Liver (tissue), 3 donors: ENCODE measurements around the gene TMED3.

Source experiments
- ATF3 ChIP-seq: IDR thresholded peaks from 2 replicates; pipeline ENCODE4 v1.6.1; 2016; ENCODE audit warnings: antibody characterized with exemption
- CTCF ChIP-seq: fragments of 150-350 bp; IDR thresholded peaks from 2 replicates; pipeline ENCODE4 v1.5.1; 2017; ENCODE audit warnings: improper control_type of control experiment, low read depth, low read length; ENCODE audit not compliant: missing input control
- EGR1 ChIP-seq, 2 donors: IDR thresholded peaks; 2 replicates each; pipeline ENCODE4 v1.6.1; 2016 to 2018; ENCODE audit warnings: antibody characterized with exemption in 2 of 2, low read depth in 2 of 2
- FOXA1 ChIP-seq: IDR thresholded peaks from 2 replicates; pipeline ENCODE4 v1.6.1; 2016; ENCODE audit warnings: antibody characterized with exemption
- GABPA ChIP-seq, 2 donors: IDR thresholded peaks in 1 of 2; conservative IDR thresholded peaks in 1 of 2; 2 replicates each; pipeline ENCODE4 v1.6.1; 2016; ENCODE audit warnings: antibody characterized with exemption in 2 of 2, mild to moderate bottlenecking in 1 of 2, moderate library complexity in 1 of 2
- RAD21 ChIP-seq, 2 donors: IDR thresholded peaks; 2 replicates each; pipeline ENCODE4 v1.6.1; 2016; ENCODE audit warnings: antibody characterized with exemption in 2 of 2, mild to moderate bottlenecking in 2 of 2
- RXRA ChIP-seq, 2 donors: IDR thresholded peaks; 2 replicates each; pipeline ENCODE4 v1.6.1; 2017 to 2018; ENCODE audit warnings: antibody characterized with exemption in 2 of 2, mild to moderate bottlenecking in 1 of 2
- TAF1 ChIP-seq: conservative IDR thresholded peaks from 2 replicates; pipeline ENCODE4 v1.6.1; 2016; ENCODE audit warnings: antibody characterized with exemption, mild to moderate bottlenecking
- YY1 ChIP-seq: IDR thresholded peaks from 2 replicates; pipeline ENCODE4 v1.6.1; 2016; ENCODE audit warnings: antibody characterized with exemption, mild to moderate bottlenecking
- TF ChIP-seq, protein P1 (sequence below): IDR thresholded peaks from 2 replicates; pipeline ENCODE4 v1.6.1; 2016; ENCODE audit warnings: antibody characterized with exemption
- TF ChIP-seq, protein P2 (sequence below): IDR thresholded peaks from 2 replicates; pipeline ENCODE4 v1.6.1; 2016; ENCODE audit warnings: antibody characterized with exemption, mild to moderate bottlenecking
- TF ChIP-seq, protein P3 (sequence below): IDR thresholded peaks from 2 replicates; pipeline ENCODE4 v1.6.1; 2016; ENCODE audit warnings: antibody characterized with exemption
- donor health status: healthy.
- donor health status: healthy.

DNA sequence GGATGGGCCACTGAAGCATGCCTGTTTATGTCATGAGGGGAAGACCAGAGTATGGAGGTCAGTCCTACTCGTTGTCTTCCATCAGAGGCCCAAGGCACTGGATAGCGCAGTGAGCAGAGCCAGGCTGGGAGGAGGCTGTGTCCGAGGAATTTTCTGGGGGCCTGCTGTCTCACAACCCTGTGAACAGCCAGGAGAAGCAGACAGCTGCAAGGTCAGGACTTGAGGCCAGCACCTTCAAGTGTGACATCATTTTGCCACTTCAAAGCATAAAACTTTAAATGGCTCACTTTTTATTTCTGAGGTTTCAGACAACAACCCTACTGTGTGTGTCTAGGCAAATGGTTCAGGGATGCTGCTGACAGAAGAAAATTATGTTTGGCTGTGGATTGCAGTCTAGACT lies 47.2 kb downstream of the TMED3 start:
- no peak for TF ChIP-seq RAD21 (IDR thresholded peaks at IDR 0.05)
- TF ChIP-seq FOXA1: no peak
- no peak for TF ChIP-seq CTCF
- TF ChIP-seq, protein P1, sequence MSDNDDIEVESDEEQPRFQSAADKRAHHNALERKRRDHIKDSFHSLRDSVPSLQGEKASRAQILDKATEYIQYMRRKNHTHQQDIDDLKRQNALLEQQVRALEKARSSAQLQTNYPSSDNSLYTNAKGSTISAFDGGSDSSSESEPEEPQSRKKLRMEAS: no peak
- TF ChIP-seq TAF1: no peak
- TF ChIP-seq, protein P2, sequence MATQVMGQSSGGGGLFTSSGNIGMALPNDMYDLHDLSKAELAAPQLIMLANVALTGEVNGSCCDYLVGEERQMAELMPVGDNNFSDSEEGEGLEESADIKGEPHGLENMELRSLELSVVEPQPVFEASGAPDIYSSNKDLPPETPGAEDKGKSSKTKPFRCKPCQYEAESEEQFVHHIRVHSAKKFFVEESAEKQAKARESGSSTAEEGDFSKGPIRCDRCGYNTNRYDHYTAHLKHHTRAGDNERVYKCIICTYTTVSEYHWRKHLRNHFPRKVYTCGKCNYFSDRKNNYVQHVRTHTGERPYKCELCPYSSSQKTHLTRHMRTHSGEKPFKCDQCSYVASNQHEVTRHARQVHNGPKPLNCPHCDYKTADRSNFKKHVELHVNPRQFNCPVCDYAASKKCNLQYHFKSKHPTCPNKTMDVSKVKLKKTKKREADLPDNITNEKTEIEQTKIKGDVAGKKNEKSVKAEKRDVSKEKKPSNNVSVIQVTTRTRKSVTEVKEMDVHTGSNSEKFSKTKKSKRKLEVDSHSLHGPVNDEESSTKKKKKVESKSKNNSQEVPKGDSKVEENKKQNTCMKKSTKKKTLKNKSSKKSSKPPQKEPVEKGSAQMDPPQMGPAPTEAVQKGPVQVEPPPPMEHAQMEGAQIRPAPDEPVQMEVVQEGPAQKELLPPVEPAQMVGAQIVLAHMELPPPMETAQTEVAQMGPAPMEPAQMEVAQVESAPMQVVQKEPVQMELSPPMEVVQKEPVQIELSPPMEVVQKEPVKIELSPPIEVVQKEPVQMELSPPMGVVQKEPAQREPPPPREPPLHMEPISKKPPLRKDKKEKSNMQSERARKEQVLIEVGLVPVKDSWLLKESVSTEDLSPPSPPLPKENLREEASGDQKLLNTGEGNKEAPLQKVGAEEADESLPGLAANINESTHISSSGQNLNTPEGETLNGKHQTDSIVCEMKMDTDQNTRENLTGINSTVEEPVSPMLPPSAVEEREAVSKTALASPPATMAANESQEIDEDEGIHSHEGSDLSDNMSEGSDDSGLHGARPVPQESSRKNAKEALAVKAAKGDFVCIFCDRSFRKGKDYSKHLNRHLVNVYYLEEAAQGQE: no peak
- TF ChIP-seq, protein P3, sequence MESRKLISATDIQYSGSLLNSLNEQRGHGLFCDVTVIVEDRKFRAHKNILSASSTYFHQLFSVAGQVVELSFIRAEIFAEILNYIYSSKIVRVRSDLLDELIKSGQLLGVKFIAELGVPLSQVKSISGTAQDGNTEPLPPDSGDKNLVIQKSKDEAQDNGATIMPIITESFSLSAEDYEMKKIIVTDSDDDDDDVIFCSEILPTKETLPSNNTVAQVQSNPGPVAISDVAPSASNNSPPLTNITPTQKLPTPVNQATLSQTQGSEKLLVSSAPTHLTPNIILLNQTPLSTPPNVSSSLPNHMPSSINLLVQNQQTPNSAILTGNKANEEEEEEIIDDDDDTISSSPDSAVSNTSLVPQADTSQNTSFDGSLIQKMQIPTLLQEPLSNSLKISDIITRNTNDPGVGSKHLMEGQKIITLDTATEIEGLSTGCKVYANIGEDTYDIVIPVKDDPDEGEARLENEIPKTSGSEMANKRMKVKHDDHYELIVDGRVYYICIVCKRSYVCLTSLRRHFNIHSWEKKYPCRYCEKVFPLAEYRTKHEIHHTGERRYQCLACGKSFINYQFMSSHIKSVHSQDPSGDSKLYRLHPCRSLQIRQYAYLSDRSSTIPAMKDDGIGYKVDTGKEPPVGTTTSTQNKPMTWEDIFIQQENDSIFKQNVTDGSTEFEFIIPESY: no peak
- TF ChIP-seq EGR1 (IDR thresholded peaks at IDR 0.05; ENCODE audit: low read depth in 2 of 2): no peak
- TF ChIP-seq ATF3: no peak
- TF ChIP-seq YY1: no peak
- TF ChIP-seq RXRA (IDR thresholded peaks at IDR 0.05): no peak
- TF ChIP-seq GABPA (IDR thresholded peaks at IDR 0.05 in 1 of 2, conservative IDR thresholded peaks at IDR 0.05 in 1 of 2): no peak
